ENCODE data around the gene PTPRD.
A peak's percentile ranks its signal among the peaks of the same experiment; 100 is the strongest.

The PTPRD gene

GRCh38 chr9:10079284-10079964 is 533.4 kb downstream of the PTPRD start:
- no peak overlapping the region for H3K4me3 ChIP-seq (ENCODE audit: low read depth, low read length)
- ChIA-PET CTCF (no interaction called here), POLR2A (no interaction called here)
- TF ChIP-seq, protein P1, sequence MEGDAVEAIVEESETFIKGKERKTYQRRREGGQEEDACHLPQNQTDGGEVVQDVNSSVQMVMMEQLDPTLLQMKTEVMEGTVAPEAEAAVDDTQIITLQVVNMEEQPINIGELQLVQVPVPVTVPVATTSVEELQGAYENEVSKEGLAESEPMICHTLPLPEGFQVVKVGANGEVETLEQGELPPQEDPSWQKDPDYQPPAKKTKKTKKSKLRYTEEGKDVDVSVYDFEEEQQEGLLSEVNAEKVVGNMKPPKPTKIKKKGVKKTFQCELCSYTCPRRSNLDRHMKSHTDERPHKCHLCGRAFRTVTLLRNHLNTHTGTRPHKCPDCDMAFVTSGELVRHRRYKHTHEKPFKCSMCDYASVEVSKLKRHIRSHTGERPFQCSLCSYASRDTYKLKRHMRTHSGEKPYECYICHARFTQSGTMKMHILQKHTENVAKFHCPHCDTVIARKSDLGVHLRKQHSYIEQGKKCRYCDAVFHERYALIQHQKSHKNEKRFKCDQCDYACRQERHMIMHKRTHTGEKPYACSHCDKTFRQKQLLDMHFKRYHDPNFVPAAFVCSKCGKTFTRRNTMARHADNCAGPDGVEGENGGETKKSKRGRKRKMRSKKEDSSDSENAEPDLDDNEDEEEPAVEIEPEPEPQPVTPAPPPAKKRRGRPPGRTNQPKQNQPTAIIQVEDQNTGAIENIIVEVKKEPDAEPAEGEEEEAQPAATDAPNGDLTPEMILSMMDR (IDR thresholded peaks at IDR 0.05; ENCODE audit: insufficient read depth, low read length, missing control alignments): no peak
- no peak for DNase-seq (ENCODE audit: low read depth, low spot score)

DNA sequence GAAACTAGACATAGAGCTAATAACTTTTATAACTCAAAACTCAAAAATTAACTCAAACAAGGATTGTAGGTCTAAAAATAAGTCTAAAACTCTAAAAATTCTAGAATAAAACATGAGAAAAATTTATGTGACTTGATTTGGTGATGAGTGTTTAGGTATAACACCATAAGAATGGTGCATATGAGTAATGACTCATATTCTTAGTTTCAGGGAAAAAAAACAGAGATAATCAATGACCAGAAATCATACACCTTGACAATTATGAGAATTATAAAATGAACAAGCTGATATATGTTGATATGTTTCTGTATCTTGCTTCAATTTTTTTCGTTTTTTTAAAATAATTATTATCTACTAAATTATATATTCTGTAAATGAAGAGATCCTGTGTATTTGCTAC is 541.2 kb downstream of the PTPRD start:
- no peak for DNase-seq (ENCODE audit: low read depth, low spot score)
- ChIA-PET POLR2A (no interaction called here), CTCF (no interaction called here)
- no peak overlapping the region for H3K4me3 ChIP-seq (ENCODE audit: low read depth, low read length)
- TF ChIP-seq, protein P1 (IDR thresholded peaks at IDR 0.05; ENCODE audit: insufficient read depth, low read length, missing control alignments): no peak

- DNase-seq (ENCODE audit: low read depth, low spot score): no peak
- H3K4me3 ChIP-seq (ENCODE audit: low read depth, low read length): no peak overlapping the region
- POLR2A ChIA-PET: no interaction called here
- CTCF ChIA-PET: no interaction called here
- TF ChIP-seq, protein P1 (IDR thresholded peaks at IDR 0.05; ENCODE audit: insufficient read depth, low read length, missing control alignments): no peak
Observed at GRCh38 chr9:10062629-10063395, 550.0 kb downstream of the PTPRD start.

- peak; percentile 7 for DNase-seq (ENCODE audit: low read depth, low spot score)
- ChIA-PET CTCF (interaction anchor here (1.6 to 1.7 kb wide), 2 partner anchors 13 to 35 kb away, joined by 4 to 7 read pairs; no protein-coding TSS in a partner anchor), POLR2A (no interaction called here)
- TF ChIP-seq, protein P1 (IDR thresholded peaks at IDR 0.05; ENCODE audit: insufficient read depth, low read length, missing control alignments): no peak
- no peak overlapping the region for H3K4me3 ChIP-seq (ENCODE audit: low read depth, low read length)
Observed at GRCh38 chr9:10059044-10059443, 553.8 kb downstream of the PTPRD start.

- ChIA-PET POLR2A (no interaction called here), CTCF (interaction anchor here (1.0 kb wide), 1 partner anchor 10 kb away, joined by 3 read pairs; no protein-coding TSS in a partner anchor)
- DNase-seq (ENCODE audit: low read depth, low spot score): no peak
- H3K4me3 ChIP-seq (ENCODE audit: low read depth, low read length): no peak overlapping the region
- TF ChIP-seq, protein P1 (IDR thresholded peaks at IDR 0.05; ENCODE audit: insufficient read depth, low read length, missing control alignments): no peak
Observed at GRCh38 chr9:10055886-10056395, 556.9 kb downstream of the PTPRD start.

GRCh38 chr9:10054456-10054855 is 558.3 kb downstream of the PTPRD start:
- no peak for DNase-seq (ENCODE audit: low read depth, low spot score)
- CTCF ChIA-PET: no interaction called here
- H3K4me3 ChIP-seq (ENCODE audit: low read depth, low read length): no peak overlapping the region
- POLR2A ChIA-PET: no interaction called here
- TF ChIP-seq, protein P1 (IDR thresholded peaks at IDR 0.05; ENCODE audit: insufficient read depth, low read length, missing control alignments): no peak

All from AG04449 (cell line).